Measurements from ENCODE around the gene SNAPC4.
"Not testable (repeated sequence)": the region's sequence is repeated elsewhere in the genome, so short reads cannot be mapped to it uniquely, and the experiment has no call there.

Gene SNAPC4

GRCh38 chr9:136431782-136432350, 31.9 kb upstream of the SNAPC4 start:
- no peak for DNase-seq

- no peak for DNase-seq
Measured at GRCh38 chr9:136430588-136431234, 30.7 kb upstream of the SNAPC4 start.

GRCh38 chr9:136429683-136430491, 29.9 kb upstream of the SNAPC4 start:
- DNase-seq: no peak

GRCh38 chr9:136429075-136429628, 29.2 kb upstream of the SNAPC4 start:
- DNase-seq: no peak

GRCh38 chr9:136426787-136427186, 26.8 kb upstream of the SNAPC4 start:
- DNase-seq: no peak

GRCh38 chr9:136425367-136425766, 25.4 kb upstream of the SNAPC4 start:
- DNase-seq: not testable (repeated sequence)

- no peak for DNase-seq
Measured at GRCh38 chr9:136424750-136425362, 24.9 kb upstream of the SNAPC4 start.

- no peak for DNase-seq
Measured at GRCh38 chr9:136423432-136424146, 23.6 kb upstream of the SNAPC4 start.

GRCh38 chr9:136422876-136423275, 22.9 kb upstream of the SNAPC4 start:
- DNase-seq: no peak

- no peak for DNase-seq
Measured at GRCh38 chr9:136421791-136422190, 21.8 kb upstream of the SNAPC4 start.

- DNase-seq: no peak
Measured at GRCh38 chr9:136419092-136419420, 19.1 kb upstream of the SNAPC4 start.

GRCh38 chr9:136418182-136419091, 18.5 kb upstream of the SNAPC4 start:
- DNase-seq: no peak

GRCh38 chr9:136416914-136417313, 16.9 kb upstream of the SNAPC4 start:
- DNase-seq: no peak

- DNase-seq: no peak
Measured at GRCh38 chr9:136416427-136416826, 16.5 kb upstream of the SNAPC4 start.

- DNase-seq: no peak
Measured at GRCh38 chr9:136412962-136413361, 13.0 kb upstream of the SNAPC4 start.

- DNase-seq: no peak
Measured at GRCh38 chr9:136411378-136411777, 11.4 kb upstream of the SNAPC4 start.

GRCh38 chr9:136410500-136411287, 10.7 kb upstream of the SNAPC4 start, which contains the start of the genes ENTR1 and PMPCA:
Gene ENTR1 (minus strand): TSS chr9:136410614. CDS start chr9:136410397, 217 bp downstream.
Gene PMPCA (plus strand): TSS chr9:136410658. CDS start chr9:136410669, 11 bp downstream.
- peak; percentile 85 for DNase-seq

GRCh38 chr9:136409557-136410455, 9.8 kb upstream of the SNAPC4 start:
- peak; percentile 35 for DNase-seq

GRCh38 chr9:136407911-136408310, 7.9 kb upstream of the SNAPC4 start:
- DNase-seq: no peak
